ACC112 (cell line): ENCODE measurements around the gene TBCE.

Experiments
- H2AFZ ChIP-seq: fragments of 200-600 bp; sonication (generic); one replicate; pipeline ENCODE4 v1.6.0; 2017; ENCODE audit warnings: antibody characterized with exemption, low read length; ENCODE audit not compliant: unreplicated experiment
- H3K27ac ChIP-seq: fragments of 200-600 bp; sonication (generic); 2 replicates; pipeline ENCODE4 v1.5.1; 2014; ENCODE audit warnings: low read depth, mild to moderate bottlenecking, antibody characterized with exemption, low read length, moderate library complexity
- H3K27me3 ChIP-seq: fragments of 200-600 bp; sonication (generic); 2 replicates; pipeline ENCODE4 v1.6.1; 2014; ENCODE audit warnings: mild to moderate bottlenecking, antibody characterized with exemption, low read length, moderate library complexity, mixed read lengths; ENCODE audit not compliant: insufficient read depth
- H3K36me3 ChIP-seq: fragments of 200-600 bp; sonication (generic); 2 replicates; pipeline ENCODE4 v1.6.1; 2016; ENCODE audit warnings: mild to moderate bottlenecking, antibody characterized with exemption, low read length, moderate library complexity, mixed read lengths; ENCODE audit not compliant: insufficient read depth
- H3K4me1 ChIP-seq: fragments of 200-600 bp; sonication (generic); one replicate; pipeline ENCODE4 v1.6.1; 2016; ENCODE audit warnings: low read length, mixed read lengths; ENCODE audit not compliant: insufficient read depth, unreplicated experiment, control insufficient read depth
- H3K4me3 ChIP-seq: fragments of 200-600 bp; sonication (generic); 2 replicates; pipeline ENCODE4 v1.5.1; 2014; ENCODE audit warnings: mild to moderate bottlenecking, low read depth, low read length
- H3K79me2 ChIP-seq: fragments of 200-600 bp; sonication (generic); one replicate; pipeline ENCODE4 v1.6.0; 2016; ENCODE audit warnings: low read length; ENCODE audit not compliant: control insufficient read depth, unreplicated experiment, insufficient read depth

TBCE gene

DNA sequence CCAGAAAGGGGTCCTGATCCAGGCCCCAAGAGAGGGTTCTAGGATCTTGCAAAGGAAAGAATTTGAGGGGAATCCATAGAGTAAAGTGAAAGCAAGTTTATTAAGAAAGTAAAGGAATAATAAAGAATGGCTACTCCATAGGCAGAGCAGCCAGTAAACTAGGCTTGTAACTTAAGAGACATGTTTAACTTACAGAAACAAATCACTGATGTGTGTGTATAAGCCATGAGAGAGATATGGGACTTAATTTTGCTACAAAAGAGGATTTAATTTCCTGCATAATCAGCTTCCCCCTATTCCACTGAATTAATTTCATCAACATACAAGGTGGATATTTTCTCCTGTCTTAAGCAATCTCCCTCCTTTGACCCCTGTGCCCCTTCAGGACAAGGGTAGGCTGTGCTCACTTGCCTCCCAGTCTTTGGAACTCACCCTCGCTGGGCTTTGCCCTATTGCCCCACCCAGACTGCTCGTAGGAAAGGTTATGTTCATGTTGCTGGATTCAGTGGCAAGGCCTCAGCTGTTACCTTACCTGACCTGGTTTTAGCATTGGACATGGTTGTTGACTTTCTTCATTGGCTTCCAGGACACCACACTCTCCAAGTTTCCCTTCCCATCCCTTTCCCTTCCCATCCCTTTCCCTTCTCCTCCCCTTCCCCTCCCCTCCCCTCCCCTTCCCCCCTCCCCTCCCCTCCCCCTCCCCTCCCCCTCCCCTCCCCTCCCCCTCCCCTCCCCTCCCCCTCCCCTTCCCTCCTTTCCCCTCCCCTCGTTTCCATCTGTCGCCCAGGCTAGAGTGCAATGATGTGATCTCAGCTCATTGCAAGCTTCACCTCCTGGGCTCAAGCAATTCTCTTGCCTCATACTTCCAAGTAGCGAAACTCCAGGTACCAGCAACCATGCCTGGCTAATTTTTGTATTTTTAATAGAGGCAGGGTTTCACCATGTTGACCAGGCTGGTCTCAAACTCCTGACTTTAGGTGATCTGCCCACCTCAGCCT lies 44.6 kb downstream of the TBCE start:
- Histone ChIP-seq H3K27me3 (no peaks in the 10 kb centered on the region), H3K27ac (peak overlapping the region; percentile 50), H3K4me1 (peaks cover 20% of the 10 kb centered on the region), H3K4me3 (no peak overlapping the region), H3K36me3 (no peaks in the 10 kb centered on the region), H2AFZ (no peak overlapping the region), H3K79me2 (peaks cover 9% of the 10 kb centered on the region)

DNA sequence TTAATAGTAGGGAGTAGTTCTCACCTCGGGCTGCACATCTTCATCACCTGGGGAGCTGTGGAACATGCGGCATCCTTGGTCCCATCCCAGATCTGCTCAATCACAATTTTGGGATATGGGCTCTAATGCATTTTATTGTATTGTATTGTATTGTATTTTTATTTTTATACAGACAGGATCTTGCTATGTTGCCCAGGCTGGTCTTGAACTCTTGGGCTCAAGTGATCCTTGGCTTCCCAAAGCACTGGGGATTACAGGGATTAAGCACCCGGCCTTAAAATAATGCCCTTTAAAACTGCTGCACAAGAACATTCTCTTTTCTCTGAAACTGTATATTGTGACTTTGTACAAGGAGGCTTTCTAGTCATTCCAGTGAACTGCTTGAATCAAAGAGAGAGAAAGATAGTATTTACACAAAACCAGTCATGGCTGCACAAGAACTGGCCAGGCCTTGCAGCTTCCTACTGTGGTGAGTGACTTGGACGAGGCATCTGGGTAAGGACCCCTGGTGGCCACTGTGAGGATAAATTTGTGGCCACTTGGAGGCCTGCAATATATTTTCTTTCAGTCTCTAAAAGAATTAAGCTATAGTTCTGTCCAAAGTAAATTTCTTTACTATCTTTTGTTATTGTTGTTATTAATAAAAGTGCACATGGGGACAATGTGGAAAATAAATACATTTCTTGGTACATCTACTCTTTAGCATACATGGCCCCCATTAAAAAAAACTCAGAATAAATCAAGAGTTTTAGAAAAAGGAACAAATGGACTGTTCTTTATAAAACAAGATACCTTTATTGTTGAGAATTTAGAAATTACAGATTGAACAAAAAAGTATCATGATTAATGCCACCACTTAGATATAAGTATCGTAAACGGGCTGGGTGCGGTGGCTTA lies 48.0 kb downstream of the TBCE start:
- H3K36me3 ChIP-seq, result no peaks in the 10 kb centered on the region

DNA sequence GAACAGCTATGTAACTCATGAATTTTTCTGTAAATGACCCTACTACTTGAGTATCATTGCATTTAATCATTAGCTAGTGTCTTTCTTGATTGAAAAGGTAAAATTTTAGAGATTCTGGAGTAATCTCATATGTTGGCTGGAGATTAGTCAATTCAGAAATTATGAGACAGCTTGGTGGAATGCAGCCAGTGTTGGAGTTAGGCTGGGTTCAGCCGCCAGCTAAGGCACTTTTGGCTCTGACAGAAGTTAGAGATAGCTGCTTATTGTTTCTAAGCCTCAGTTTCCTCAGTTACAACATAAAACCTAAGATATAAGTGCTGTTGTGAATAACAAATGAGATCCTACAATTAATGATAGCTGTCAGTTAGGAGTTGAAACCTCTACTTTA lies 49.4 kb downstream of the TBCE start:
- peaks cover 16% of the 10 kb centered on the region for H3K79me2 ChIP-seq
- H3K27ac ChIP-seq, result no peak overlapping the region; the same call in 1 of the 2 replicates
- no peak overlapping the region for H3K4me3 ChIP-seq
- peaks cover 17% of the 10 kb centered on the region for H3K4me1 ChIP-seq
- H2AFZ ChIP-seq, result no peak overlapping the region
- H3K36me3 ChIP-seq, result no peaks in the 10 kb centered on the region
- H3K27me3 ChIP-seq, result no peaks in the 10 kb centered on the region

More for the DNA sequence above, 48.0 kb downstream of the TBCE start:
- peaks cover 15% of the 10 kb centered on the region for H3K79me2 ChIP-seq
- no peak overlapping the region for H3K4me3 ChIP-seq
- H3K27ac ChIP-seq, result no peak overlapping the region
- no peaks in the 10 kb centered on the region for H3K27me3 ChIP-seq
- H2AFZ ChIP-seq, result no peak overlapping the region
- peaks cover 20% of the 10 kb centered on the region for H3K4me1 ChIP-seq

DNA sequence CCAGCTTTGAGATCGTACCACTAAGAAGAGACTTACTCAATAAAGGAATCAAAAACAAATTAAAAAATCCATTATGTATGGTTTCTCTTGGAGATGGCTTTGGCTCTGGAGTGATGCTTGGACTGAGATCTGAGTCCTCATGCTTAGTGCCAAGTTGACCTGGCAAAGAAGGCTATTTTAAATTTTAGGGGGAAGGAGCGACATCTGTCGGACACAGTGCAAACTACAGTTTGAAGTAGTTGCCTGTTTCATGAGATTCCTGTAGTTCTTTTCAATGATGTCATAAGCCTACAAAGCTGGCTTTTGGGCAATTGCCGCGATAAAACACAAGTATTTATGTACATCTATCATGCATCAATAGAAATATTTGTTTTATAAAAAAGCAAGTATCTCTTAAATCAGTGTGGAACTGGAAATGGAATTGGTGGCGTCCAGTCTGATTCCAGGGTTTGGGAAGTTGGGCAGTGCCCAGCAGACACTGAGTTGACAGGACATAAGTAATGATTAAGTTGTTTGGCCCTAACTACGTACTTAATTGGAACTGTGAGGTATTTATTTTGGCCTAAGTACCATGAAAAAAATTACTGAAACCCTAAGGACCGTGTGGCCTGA lies 50.0 kb downstream of the TBCE start:
- Histone ChIP-seq H3K4me1 (peaks cover 14% of the 10 kb centered on the region), H3K4me3 (no peak overlapping the region), H3K36me3 (no peaks in the 10 kb centered on the region), H3K27ac (no peak overlapping the region; the same call in 1 of the 2 replicates), H2AFZ (no peak overlapping the region), H3K27me3 (no peaks in the 10 kb centered on the region), H3K79me2 (peaks cover 19% of the 10 kb centered on the region)

DNA sequence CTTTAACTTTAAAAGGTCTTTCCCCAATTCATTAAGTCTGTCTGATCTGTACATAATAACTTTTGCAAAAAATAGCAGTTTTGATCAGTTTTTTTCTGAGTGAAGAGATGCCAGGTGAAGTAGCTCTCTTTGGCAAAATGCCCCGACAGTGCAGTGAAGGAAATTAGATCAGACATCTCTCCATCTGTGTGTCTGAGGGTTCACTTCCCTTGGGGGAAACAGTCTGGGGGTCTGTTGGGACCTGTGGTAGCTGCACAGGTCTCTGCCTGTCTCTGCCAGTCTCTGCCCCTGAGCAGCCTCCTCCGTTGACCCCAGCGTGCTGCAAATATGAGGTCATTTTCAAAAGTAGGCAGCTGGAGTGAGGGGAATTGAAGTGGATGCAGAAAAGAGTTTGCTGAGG lies 54.5 kb downstream of the TBCE start:
- Histone ChIP-seq H3K4me3 (no peak overlapping the region), H3K79me2 (peaks cover 10% of the 10 kb centered on the region), H3K27ac (no peak overlapping the region), H3K36me3 (no peaks in the 10 kb centered on the region), H2AFZ (no peak overlapping the region), H3K27me3 (no peaks in the 10 kb centered on the region), H3K4me1 (peaks cover 7% of the 10 kb centered on the region)

DNA sequence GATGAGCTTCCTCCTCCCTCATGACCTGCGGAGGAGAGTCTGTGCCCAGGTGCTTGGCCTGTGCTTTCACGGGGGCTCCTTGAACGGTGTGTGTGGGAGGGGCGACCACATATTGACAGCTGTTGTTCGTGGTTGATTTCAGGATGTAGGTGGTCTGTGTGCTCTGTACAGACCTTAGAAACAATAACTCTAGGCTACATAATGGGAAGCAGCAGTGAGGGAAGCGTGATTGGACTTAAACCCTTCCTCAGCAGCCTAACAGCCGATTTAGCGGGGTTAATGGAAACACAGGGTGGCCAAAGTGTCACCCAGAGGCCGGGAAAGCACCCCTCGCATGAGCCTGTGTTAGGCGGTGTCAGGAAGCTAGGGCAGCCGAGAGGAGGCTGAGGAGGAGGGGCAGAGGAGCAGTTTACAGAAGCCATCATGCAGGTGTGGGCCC lies 56.0 kb downstream of the TBCE start:
- Histone ChIP-seq H3K4me1 (no peaks in the 10 kb centered on the region), H3K4me3 (no peak overlapping the region), H2AFZ (no peak overlapping the region)

DNA sequence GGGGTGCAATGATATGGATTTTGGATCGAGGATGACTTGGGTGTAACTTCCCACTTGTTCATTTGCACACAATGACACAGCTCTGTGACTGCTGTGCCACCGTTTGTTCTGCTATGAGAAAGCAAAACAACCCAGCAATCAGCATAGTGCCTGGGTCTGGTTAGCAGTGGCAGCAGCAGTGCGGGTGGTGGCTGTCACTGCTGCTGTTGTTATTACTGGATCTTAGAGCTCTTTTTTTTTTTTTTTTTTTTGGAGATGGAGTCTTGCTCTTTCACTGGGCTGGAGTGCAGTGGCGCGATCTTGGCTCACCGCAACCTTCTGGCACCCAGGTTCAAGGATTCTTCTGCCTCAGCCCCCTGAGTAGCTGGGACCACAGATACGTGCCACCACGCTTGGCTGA lies 56.9 kb downstream of the TBCE start:
- Histone ChIP-seq H3K36me3 (0 out of 2 replicates have a peak, but pooled peaks cover 6% of the 10 kb centered on the region), H3K4me3 (no peak overlapping the region), H3K4me1 (no peaks in the 10 kb centered on the region), H3K27ac (no peak overlapping the region), H3K27me3 (no peaks in the 10 kb centered on the region), H2AFZ (no peak overlapping the region), H3K79me2 (peaks cover 4% of the 10 kb centered on the region)

More for the DNA sequence above, 56.0 kb downstream of the TBCE start:
- 0 out of 2 replicates have a peak, but pooled peaks cover 6% of the 10 kb centered on the region for H3K36me3 ChIP-seq
- no peak overlapping the region for H3K27ac ChIP-seq
- no peaks in the 10 kb centered on the region for H3K27me3 ChIP-seq
- H3K79me2 ChIP-seq, result peaks cover 4% of the 10 kb centered on the region

DNA sequence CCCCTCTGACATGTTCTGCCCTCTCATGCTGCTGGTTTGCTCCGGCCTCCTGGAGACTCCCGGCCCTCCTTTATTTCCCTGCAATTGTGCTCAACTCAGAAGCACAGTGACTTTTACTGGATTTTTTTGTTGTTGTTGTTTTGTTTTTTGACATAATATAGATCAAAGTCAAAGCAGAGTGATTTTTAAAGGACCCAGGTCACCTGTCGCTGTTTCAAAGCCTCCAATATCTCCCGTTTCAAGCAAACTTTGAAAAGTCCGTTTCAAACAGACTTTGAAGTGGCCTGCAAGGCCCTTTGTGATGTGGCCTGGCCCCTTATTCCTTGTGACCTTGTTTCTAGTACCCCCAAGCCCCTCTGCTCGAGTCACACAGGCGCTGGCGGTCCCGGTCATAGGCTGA lies 58.1 kb downstream of the TBCE start:
- Histone ChIP-seq H3K4me1 (no peaks in the 10 kb centered on the region), H3K36me3 (0 out of 2 replicates have a peak, but pooled peaks cover 6% of the 10 kb centered on the region), H3K4me3 (no peak overlapping the region), H3K27me3 (no peaks in the 10 kb centered on the region), H3K27ac (no peak overlapping the region), H2AFZ (no peak overlapping the region), H3K79me2 (peaks cover 4% of the 10 kb centered on the region)

DNA sequence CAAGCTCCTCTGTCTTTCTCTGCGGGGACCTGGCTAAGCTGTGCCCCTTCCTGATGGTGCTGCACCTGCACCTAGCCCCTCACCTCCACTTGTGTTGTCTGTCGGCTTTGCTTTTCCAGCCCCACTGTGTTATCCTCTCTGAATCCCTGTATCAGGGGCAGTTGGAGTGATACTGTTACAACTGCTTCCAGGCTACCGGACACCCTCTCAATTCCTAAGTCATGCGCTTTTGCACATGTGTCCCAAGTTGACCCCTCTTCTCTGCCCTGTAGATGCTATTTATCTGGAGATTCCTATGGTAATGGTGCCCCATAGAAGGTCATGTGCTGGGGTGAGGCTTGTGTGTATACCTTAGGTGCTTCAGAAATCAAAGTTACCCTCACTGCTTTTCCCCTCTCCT lies 58.9 kb downstream of the TBCE start:
- H3K27ac ChIP-seq, result no peak overlapping the region
- H2AFZ ChIP-seq, result no peak overlapping the region
- H3K4me1 ChIP-seq, result no peaks in the 10 kb centered on the region
- peaks cover 4% of the 10 kb centered on the region for H3K79me2 ChIP-seq
- no peaks in the 10 kb centered on the region for H3K27me3 ChIP-seq
- 0 out of 2 replicates have a peak, but pooled peaks cover 6% of the 10 kb centered on the region for H3K36me3 ChIP-seq
- no peak overlapping the region for H3K4me3 ChIP-seq

DNA sequence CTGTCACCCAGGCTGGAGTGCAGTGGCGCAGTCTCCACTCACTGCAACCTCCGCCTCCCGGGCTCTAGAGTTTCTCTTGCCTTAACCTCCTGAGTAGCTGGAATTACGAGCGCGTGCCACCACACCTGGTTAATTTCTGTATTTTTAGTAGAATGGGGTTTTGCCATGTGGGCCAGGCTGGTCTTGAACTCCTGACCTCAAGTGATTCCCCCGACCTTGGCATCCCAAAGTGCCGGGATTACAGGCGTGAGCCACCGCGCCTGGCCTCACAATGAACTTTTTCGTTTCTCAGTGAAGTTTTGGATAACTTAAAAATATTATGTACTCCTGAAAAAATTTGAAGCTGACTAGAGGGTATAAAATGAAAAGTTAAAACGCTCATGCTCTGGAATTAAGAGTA lies 59.5 kb downstream of the TBCE start:
- Histone ChIP-seq H3K4me1 (no peaks in the 10 kb centered on the region), H3K79me2 (peaks cover 2% of the 10 kb centered on the region), H2AFZ (no peak overlapping the region), H3K27me3 (no peaks in the 10 kb centered on the region), H3K4me3 (no peak overlapping the region), H3K36me3 (0 out of 2 replicates have a peak, but pooled peaks cover 6% of the 10 kb centered on the region), H3K27ac (no peak overlapping the region)
